ENCODE measurements around the gene RRBP1. TPM values are rescaled to one million over a fixed set of nuclear protein-coding genes. Genes with fewer than 3 reads are reported as not detected.

Gene RRBP1
- total and polyA plus RNA-seq, 9 donors: 29.2 to 159 (median 83.8) TPM

GRCh38 chr20:17601957-17602356, 80.1 kb downstream of the RRBP1 start:
- WGBS, 3 donors: 33 to 50% (median 36%) methylated on average over 4 of the region's 4 CpGs
- intact Hi-C loops (cut with DNase I): no loop called here
- no peak overlapping the region for H3K4me3 ChIP-seq

GRCh38 chr20:17598013-17598550, 84.0 kb downstream of the RRBP1 start:
- no peaks in the 10 kb centered on the region for H3K27me3 ChIP-seq
- 71 to 82% (median 73%) methylated on average over 1 of the region's 1 CpG for WGBS, 3 donors
- peaks cover 13% of the 10 kb centered on the region for H3K4me1 ChIP-seq (ENCODE audit: insufficient read depth)
- no peak for DNase-seq
- H3K27ac ChIP-seq: no peak overlapping the region
- H3K36me3 ChIP-seq: no peaks in the 10 kb centered on the region
- intact Hi-C loops (cut with DNase I): no loop called here
- no peak overlapping the region for H3K4me3 ChIP-seq
- TF ChIP-seq POLR2A (IDR thresholded peaks at IDR 0.05) (no peak), CTCF (IDR thresholded peaks at IDR 0.05) (no peak), EP300 (IDR thresholded peaks at IDR 0.05) (no peak)
- no peaks in the 10 kb centered on the region for H3K9me3 ChIP-seq

More at GRCh38 chr20:17601957-17602356, 80.1 kb downstream of the RRBP1 start:
- Histone ChIP-seq H3K27ac (no peak overlapping the region), H3K36me3 (no peaks in the 10 kb centered on the region), H3K27me3 (no peaks in the 10 kb centered on the region), H3K4me1 (ENCODE audit: insufficient read depth) (no peaks in the 10 kb centered on the region), H3K9me3 (no peaks in the 10 kb centered on the region)
- TF ChIP-seq CTCF (IDR thresholded peaks at IDR 0.05) (no peak), EP300 (IDR thresholded peaks at IDR 0.05) (no peak), POLR2A (IDR thresholded peaks at IDR 0.05) (no peak)
- DNase-seq: no peak

- 58 to 76% (median 66%) methylated on average over 2 of the region's 2 CpGs for WGBS, 3 donors
- H3K9me3 ChIP-seq: no peaks in the 10 kb centered on the region
- TF ChIP-seq CTCF (IDR thresholded peaks at IDR 0.05) (no peak), EP300 (IDR thresholded peaks at IDR 0.05) (no peak), POLR2A (IDR thresholded peaks at IDR 0.05) (no peak)
- DNase-seq: no peak
- H3K27ac ChIP-seq: no peak overlapping the region
- no peaks in the 10 kb centered on the region for H3K36me3 ChIP-seq
- peaks cover 14% of the 10 kb centered on the region for H3K4me1 ChIP-seq (ENCODE audit: insufficient read depth)
- no peak overlapping the region for H3K4me3 ChIP-seq
- intact Hi-C loops (cut with DNase I): no loop called here
- no peaks in the 10 kb centered on the region for H3K27me3 ChIP-seq
These were observed 86.2 kb downstream of the RRBP1 start for GRCh38 chr20:17595856-17596255.

- intact Hi-C loops (cut with DNase I): no loop called here
- Histone ChIP-seq H3K27ac (no peak overlapping the region), H3K36me3 (no peaks in the 10 kb centered on the region), H3K9me3 (no peaks in the 10 kb centered on the region), H3K27me3 (no peaks in the 10 kb centered on the region), H3K4me1 (ENCODE audit: insufficient read depth) (peaks cover 16% of the 10 kb centered on the region), H3K4me3 (no peak overlapping the region)
- TF ChIP-seq CTCF (IDR thresholded peaks at IDR 0.05) (no peak), EP300 (IDR thresholded peaks at IDR 0.05) (no peak), POLR2A (IDR thresholded peaks at IDR 0.05) (no peak)
- no peak for DNase-seq
These were observed 87.6 kb downstream of the RRBP1 start for GRCh38 chr20:17594443-17594842.
